ENCODE measurements around the gene PHF10.

GRCh38 chr6:169752074-169752623, 27.8 kb upstream of the PHF10 start:
- no peak for TF ChIP-seq CTCF (IDR thresholded peaks at IDR 0.05)
- TF ChIP-seq POLR2AphosphoS5 (IDR thresholded peaks at IDR 0.05): no peak
